DMS 273 (cell line): ENCODE data around the gene PAPSS2.
"Not testable (repeated sequence)": the region's sequence is repeated elsewhere in the genome, so short reads cannot be mapped to it uniquely, and the experiment has no call there.

Source experiments
- DNase-seq: peaks from one replicate; lab custom pipeline; 2025; ENCODE audit not compliant: unreplicated experiment; lab: John Stamatoyannopoulos, UW

The PAPSS2 gene

DNA sequence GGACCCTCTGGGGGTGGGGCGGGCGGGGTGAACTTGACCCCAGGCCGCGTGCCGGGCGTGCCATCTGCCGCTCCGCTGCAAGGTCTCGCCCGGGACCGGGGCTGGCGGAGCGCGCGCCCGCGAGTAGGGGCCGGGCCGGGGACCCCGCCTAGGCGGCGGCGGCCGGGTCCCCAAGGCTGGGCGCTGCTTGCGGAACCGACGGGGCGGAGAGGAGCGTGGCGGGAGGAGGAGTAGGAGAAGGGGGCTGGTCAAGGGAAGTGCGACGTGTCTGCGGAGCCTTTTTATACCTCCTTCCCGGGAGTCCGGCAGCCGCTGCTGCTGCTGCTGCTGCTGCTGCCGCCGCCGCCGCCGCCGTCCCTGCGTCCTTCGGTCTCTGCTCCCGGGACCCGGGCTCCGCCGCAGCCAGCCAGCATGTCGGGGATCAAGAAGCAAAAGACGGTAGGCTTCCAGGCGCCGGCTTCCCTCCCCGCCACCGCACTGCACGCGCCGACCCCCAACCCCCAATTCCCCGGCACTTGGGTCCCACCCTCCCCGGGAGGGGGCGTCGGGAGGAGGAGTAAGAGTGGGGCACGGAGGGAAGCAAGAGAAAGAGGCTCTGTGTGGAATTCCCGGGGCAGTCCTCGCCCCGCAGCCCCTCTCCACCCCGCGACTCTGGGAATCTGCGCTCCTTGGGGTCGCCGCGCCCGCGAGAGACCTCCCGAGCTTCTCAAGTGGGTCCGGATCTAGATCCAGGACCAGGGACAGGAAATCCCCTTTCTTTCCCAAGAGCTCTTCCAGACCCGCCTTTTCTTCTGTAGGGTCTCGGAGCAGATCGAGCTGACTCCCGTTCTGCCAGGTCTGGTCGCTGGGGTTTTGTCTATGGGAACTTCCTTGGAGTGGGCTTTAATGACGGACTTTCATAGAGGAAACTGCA, at the start of gene PAPSS2:
PAPSS2 (plus strand) TSS at position 308 of the 913 bp plus-strand sequence; CDS start at position 412, 104 bp downstream.
- DNase-seq: peak; percentile 69

DNA sequence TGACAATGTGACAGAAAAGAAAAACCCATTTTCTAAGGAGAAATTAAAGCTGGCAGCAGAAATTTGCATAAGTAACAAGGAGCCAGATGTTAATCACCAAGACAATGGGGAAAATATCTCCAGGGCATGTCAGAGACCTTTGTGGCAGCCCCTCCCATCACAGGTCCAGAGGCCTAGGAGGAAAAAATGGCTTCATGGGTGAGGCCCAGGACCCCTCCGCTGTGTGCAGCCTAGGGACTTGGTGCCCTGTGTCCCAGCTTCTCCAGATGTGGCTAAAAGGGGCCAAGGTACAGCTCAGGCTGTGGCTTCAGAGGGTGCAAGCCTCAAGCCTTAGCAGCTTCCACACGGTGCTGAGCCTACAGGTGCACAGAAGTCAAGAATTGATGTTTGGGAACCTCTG, 48.3 kb upstream of the PAPSS2 start:
- DNase-seq: not testable (repeated sequence)

DNA sequence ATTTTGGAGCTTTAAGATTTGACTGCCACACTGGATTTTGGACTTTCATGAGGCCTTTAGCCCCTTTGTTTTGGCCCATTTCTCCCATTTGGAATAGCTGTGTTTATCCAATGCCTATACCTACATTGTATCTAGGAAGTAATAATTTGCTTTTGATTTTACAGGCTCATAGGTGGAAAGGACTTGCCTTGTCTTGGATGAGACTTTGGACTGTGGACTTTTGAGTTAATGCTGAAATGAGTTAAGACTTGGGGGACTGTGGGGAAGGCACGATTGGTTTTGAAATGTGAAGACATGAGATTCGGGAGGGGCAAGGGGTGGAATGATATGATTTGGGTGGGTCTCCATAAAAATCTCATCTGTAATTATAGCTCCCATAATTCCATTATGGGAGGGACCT, 47.6 kb upstream of the PAPSS2 start:
- DNase-seq: no peak

DNA sequence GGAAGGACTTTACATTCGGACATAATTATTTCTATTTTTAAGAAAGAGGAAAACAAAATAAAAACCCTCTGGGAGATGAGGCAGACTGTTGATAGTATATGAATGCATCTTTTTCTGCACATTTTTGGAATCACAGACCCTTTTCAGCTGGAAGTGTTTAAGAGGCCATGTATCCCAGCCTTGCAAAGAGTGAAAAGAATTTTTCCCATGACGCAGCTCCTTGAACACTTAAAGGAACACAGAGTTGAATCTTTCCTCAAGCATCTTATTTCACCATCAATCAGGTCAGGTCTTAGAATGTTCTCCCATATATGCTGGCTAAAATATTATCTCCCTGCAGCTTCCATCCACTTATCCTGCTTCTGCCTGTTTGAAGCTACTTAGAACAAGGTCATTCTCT, 45.9 kb upstream of the PAPSS2 start:
- DNase-seq: no peak

DNA sequence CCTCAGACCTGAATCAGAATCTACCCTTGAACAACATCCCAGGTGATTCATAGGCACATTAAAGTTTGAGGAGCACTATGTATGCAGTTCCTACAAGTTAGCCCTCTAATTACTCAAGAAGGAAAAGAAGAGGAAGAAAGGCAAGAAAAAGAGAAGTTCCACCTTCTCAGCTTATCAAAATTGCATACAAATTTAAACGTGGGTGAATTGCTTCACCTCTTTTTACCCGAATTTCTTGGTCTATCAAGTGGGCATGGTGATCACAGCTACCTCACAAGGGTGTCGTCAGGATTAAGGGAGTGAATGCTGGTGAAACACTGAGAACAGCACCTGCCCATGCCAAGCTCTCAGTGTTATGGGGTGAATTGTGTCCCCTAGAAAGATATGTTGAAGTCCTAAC, 43.8 kb upstream of the PAPSS2 start:
- DNase-seq: no peak

DNA sequence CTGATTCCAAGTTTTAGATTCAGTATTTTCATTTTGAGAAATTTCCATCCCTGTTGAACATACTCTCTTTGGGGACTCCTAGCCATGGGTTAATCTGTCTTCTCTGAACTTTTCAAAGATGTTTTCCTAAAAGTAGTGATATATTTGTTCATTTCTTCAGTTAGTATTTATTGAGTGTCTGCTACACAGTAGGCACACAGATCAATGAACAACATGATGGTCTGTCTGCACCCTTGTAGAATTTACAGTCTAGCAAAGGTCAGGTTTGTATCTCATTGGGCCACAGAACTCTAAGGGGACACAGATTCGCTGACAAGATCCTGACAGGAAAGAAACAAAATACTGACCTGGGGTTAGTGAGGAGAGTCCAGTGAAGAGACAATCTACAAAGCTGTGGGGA, 42.2 kb upstream of the PAPSS2 start:
- no peak for DNase-seq

DNA sequence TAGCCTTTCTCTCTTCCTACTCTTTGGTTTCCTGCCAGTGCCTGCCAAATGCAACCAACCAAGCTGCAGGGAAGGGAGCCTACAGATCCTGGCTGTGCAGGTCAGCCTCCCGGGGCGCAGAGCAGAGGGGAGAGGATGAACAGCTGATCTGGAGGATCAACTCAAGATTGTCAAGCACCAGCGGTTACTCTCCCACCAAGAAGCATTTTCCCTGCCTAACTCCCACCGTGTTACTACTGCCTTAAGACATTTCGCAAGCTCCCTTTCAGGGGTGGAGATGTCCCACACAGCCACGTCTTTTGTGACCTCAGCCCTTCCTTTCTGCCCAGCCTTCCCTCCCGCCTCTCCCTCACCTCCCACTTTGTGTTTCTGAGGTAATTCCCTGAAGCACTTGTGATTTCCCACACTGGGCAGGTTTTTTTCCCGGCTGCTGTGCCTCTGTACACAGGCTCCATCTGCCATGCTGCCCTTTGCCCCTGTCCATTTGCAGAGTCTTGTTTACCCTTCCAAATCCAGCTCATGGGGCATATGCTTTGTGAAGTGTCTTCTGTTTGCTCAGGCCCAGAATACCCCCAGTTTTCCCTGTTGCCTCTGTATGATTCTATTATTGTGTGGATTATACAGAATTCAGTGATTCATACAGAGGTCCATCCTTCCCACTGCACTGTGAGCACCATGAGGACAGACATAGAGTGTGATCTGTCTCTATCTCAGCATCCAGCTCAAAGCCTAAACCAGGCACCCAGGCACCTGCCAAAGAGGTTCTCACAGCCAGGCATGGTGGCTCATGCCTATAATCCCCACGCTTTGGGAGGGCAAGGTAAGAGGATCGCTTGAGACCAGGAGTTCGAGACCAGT, 40.9 kb upstream of the PAPSS2 start:
- peak; percentile 25 for DNase-seq

DNA sequence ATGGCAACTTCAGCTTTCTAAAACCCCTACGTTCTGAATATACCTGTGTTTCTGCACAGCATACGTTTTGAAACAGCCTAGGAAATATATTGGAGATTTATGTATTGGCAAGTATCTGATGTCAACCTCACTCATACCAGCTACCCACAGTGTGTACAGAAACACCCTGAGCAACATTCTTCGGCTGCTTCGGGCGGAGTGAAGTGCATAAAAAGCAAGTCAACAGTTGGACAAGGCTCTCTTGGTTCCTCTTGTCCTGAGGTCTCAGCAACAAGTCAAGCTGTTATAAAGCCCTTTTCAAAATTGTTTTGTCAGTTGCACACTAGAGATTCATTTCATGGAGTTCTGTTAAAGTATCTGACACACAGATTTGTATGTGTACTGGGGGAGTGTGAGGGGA, 40.0 kb upstream of the PAPSS2 start:
- DNase-seq: no peak

DNA sequence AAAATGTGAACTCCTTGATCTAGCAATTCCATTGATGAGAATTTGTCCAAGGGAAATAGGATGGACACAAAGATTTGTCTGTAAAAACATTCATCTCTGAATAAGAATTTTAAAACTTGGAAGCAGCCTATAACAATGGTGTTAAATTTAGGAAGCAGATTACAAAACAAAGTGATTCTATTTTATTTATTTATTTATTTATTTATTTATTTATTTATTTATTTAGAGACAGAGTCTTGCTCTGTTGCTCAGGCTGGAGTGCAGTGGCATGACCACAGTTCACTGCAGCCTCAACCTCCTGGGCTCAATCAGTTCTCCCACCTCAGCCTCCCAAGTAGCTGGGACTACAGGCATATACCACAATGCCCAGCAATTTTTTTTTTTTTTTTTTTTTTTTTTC, 38.2 kb upstream of the PAPSS2 start:
- DNase-seq: not testable (repeated sequence)

DNA sequence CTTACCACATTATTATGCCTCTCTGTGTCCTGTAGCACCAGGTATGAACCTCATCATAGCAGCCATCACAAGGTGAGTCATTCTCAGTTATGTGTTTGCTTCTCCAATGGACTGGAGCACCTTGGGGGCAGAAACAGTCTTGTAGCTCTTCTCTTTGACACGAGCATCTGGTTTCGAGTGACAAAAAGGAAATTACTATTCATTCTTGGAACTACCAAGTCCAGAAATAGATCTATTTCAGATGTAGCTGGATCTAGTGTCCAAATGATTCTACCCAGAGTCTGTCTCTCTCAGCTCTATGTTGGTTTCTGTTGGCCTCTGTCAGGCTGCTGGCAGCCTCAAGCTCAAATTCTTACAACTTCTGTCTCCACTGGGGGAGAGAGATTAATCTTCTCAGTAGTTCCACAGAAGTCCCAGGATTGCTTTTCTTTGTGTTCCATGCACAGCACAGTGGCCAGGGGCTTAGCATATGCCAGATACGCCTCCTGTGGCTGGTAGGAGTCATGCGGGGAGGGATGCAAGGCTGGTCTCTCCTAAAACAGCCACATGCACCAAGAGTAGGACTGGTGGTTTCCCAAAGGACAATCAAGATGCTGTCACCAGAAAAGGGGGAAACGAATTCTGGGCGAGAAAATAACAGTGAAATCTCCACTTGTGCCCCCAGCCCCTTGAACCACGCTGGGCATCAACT, 37.2 kb upstream of the PAPSS2 start:
- DNase-seq: peak; percentile 5

DNA sequence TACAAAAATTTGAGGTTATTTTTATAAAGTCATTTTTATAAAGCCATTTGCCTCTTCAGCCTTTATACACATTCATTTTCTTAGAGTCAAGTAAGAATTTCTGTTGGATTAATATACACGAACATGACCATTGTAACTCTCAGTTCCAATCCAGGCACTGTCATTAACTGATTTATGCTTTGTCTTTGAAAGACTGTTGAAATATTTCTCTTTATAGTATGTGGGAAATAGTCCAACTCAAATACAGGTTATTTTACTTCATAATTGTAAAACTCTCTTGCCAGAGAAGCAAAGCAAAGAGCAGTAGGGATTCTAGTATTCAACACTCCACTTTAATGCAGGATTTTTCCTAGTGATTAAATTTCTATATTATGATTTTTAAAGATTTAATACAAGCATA, 36.5 kb upstream of the PAPSS2 start:
- DNase-seq: no peak

DNA sequence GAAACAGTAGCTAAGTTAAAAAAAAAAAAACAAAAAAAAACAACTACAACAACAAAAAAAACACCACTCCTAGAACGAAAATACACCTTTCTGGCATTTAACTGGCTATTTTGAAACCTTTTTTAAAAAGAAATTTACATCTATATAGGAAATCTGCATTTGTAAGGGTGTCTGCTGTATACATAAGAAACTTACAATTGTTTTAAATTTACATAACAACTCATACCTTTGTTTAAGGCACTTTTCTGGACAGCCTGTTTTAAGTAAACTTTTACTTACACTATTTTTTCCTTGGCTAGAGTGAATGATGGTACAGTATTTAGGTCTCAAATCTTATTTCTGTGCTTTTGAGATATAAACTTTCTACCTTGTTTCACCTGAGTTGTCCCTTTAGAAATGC, 34.0 kb upstream of the PAPSS2 start:
- no peak for DNase-seq

DNA sequence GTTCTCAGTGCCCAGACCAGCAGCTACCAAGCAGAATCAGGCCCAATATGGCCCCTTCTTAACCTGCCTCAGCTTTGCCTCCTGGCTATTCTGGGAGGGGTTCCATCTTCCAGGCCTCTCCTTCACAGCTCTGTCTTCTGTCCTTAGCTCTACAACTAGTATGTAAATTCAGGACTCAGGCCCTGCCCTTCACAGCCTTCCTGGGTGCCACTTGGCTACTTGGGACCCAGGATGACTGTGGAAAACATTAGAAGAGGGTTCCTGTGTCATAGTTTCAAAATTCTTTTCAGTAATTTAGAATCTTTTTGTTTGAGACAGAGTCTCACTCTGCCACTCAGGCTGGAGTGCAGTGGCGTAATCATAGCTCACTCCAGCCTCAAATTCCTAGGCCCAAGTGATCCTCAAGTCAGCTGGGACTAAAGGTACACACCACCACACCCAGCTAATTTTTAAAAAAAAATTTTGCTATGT, 33.2 kb upstream of the PAPSS2 start:
- no peak for DNase-seq

DNA sequence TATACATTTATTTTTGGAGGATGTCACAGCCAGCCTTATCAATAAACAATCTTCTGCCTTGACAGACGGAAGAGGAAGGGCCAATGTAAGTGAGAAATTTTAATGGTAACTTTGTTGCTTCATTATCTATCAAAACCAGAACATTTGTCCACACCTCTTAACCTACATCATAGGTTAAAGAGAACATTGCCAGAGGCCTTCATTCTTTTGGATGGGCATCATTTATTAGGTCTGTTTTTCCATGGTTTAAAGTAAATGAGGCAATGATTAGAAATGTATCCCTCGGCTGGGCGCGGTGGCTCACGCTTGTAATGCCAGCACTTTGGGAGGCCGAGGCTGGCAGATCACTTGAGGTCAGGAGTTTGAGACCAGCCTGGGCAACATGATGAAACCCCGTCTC, 29.5 kb upstream of the PAPSS2 start:
- DNase-seq: no peak

DNA sequence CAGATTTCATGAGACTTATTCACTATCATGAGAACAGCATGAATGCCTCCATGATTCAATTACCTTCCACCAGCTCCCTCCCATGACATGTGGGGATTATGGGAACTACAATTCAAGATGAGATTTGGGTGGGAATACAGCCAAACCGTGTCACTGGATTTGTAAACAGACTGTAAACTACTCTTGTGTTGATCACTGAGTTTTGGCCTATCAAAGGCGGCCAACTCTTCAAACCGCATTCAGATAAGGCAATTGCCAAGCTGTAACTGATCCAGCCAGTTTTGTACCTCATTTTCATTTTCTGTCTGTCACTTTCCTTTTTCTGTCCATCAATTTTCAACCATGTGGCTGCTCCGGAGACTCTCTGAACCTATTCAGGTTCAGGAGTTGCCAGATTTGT, 27.2 kb upstream of the PAPSS2 start:
- no peak for DNase-seq

DNA sequence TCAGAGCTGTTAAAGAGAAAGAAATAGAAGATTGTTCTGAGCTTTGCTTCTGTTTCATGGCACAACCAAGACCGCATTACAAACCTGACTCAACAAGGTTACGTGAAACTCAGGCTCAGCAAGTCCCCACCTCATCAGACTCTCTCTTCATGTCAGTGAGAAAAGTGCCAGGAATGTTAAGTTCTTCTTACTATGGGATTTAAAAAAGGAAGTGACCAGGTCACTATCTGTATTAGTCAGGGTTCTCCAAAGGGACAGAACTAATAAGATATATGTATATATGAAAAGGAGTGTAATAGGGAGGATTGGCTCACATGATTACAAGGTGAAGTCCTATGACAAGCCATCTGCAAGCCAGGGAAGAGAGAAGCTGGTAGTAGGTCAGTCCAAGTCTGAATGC, 25.4 kb upstream of the PAPSS2 start:
- DNase-seq: no peak

DNA sequence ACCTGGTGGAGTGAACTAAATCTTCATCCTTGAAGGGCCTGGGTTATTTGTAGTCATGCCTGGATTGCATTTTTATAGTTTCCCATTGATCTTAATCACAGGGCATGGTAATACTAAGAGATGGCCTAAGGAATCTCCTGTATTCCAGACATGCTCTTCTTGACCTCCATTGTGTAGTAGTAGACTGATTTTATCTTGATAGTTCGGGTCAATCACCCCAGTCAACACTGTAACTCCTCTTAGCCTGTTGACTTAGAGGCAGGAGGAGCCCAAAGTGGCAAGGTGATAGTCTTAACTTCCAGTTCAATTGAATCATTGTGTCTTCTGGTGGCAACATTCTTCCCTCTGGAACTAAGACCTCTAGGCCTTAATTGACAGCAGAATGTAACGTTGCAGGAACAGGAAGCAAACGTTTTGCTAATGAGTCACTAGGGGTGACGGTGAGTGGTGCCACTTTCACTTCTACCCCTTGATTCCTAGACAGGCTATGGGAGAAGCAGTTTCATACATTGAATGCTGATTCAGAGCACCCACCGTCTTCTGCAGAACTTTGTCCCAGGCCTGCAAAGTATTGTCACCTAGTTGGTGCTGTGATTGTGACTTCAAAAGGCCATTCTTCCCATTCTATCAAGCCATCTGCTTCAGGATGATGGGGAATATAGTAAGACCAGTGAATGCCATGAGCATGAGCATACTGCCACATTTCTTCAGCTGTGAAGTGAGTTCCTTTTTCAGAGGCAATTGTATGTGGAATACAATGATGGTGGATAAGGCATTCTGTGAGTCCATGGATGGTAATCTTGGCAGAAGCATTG, 24.0 kb upstream of the PAPSS2 start:
- DNase-seq: no peak

DNA sequence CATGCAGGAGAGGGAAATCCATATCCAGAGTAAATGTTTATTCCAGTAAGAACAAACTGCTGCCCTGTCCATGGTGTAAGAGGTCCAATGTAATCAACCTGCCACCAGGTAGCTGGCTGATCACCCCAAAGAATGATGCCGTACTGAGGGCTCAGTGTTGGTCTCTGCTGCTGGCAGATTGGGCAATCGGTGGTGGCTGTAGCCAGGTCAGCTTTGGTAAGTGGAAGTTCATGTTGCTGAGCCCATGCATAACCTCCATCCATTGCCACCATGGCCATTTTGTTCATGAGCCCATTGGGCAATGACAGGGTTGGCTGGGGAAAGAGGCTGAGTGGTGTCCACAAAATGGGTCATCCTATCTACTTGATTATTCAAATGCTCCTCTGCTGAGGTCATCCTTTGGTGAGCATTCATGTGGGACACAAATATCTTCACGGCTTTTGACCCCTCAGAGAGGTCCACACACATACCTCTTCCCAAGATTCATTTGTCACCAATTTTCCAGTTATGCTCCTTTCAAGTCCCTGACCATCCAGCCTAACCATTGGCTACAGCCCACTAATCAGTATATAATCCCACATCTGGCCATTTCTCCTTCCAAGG, 23.3 kb upstream of the PAPSS2 start:
- DNase-seq: no peak

DNA sequence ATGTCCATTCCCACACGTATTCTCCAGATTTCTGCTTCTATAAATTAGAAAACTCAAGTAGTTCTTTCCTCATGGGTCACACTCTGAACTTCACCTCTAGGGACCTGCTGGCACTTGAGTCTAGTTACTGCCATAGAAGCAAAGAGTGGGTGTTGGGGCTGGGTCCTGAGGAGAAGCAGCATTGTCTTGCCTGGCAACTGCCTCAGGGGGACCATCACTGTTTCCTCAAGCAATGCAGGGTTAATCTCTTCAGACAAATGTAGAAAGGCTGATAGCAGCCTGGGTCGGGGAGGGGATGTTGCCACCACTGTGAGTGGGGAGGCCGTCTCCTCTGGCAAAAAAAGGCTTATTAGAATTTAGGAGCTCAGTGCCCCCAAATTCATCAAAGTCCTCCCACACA, 20.2 kb upstream of the PAPSS2 start:
- DNase-seq: no peak

DNA sequence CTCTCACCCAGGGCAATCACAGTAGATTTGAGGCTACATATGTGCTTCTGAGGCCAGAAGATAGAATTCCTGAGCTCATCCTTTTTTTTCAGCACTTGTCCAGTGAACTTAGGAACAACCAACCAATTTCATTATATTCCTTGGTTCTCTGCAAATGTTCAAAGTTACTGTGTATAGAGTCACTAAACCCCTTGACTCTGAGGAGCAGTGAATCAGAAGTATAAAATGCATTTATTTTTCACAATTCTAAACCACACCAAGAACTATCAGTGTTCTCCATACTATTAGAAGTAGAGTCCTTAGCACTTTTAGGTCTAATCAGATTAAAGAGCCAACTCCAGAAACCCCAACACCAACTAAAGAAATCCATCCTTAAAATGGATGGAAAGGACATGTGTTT, 19.6 kb upstream of the PAPSS2 start:
- DNase-seq: no peak
